Measurements from ENCODE around the gene APBA3. TPM values are rescaled to one million over a fixed set of nuclear protein-coding genes. Genes with fewer than 3 reads are reported as not detected.

APBA3 gene
- total RNA-seq, 1 experiment from 2014 or later = 21.4 TPM

DNA sequence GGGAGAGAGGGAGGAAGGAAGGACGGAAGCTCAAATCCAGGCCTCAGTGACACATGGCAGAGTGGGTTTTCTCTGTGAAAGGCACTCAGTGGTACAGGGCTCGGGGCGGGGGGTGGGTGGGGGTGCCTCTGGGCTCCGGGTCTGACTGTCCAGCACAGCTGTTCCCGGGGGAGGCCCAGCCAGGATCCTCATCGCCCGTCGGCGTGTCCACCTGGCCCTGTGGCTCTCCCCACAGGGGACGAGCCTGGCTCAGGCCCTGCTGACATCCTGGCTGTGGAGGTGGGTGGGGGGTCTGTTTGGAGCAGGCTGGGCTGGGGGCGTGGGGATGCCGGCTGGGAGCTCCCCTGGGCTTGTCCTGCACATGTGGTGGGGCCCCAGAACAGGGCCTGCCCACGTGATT, 42.9 kb upstream of the APBA3 start:
- Histone ChIP-seq H3K79me2 (ENCODE audit: low read length) (no peaks in the 10 kb centered on the region), H4K20me1 (ENCODE audit: low read length) (no peaks in the 10 kb centered on the region), H3K9me2 (replicated peaks; ENCODE audit: low read length) (no peaks in the 10 kb centered on the region), H3K27ac (ENCODE audit: low read length) (no peak overlapping the region), H3K4me3 (ENCODE audit: low read length) (no peak overlapping the region), H3F3A (ENCODE audit: low read length, unreplicated experiment) (no peaks in the 10 kb centered on the region), H3K4me1 (ENCODE audit: insufficient read depth, low read length) (no peaks in the 10 kb centered on the region), H2AFZ (ENCODE audit: low read length) (no peak overlapping the region), H3K36me3 (ENCODE audit: low read depth, low read length) (no peaks in the 10 kb centered on the region), H3K9ac (ENCODE audit: low read length) (no peak overlapping the region), H3K9me3 (ENCODE audit: low read length) (no peaks in the 10 kb centered on the region), H3K27me3 (ENCODE audit: low read length) (no peaks in the 10 kb centered on the region), H3K4me2 (ENCODE audit: low read length) (no peak overlapping the region)
- ATAC-seq (no peak), DNase-seq (no peak)
- POLR2A ChIA-PET (ENCODE audit: unreplicated experiment) = no interaction called here
- CTCF ChIA-PET = no interaction called here
- no TSS peak for BruUV-seq (replicated peaks)
- intact Hi-C loops (cut with micrococcal nuclease) = no loop called here
- TF ChIP-seq EZH2phosphoT487 (IDR thresholded peaks at IDR 0.05; ENCODE audit: borderline replicate concordance, low read length) = no peak
- TF ChIP-seq EZH2 (IDR thresholded peaks at IDR 0.05; ENCODE audit: low read length, unreplicated experiment) = no peak
- no peak for TF ChIP-seq CTCF (conservative IDR thresholded peaks at IDR 0.05; ENCODE audit: low read depth, low read length)

- H3K27me3 ChIP-seq (ENCODE audit: low read length) = no peaks in the 10 kb centered on the region
- no peak overlapping the region for H3K9ac ChIP-seq (ENCODE audit: low read length)
- H3K79me2 ChIP-seq (ENCODE audit: low read length) = no peaks in the 10 kb centered on the region
- ChIA-PET POLR2A (ENCODE audit: unreplicated experiment) (no interaction called here), CTCF (no interaction called here)
- intact Hi-C loops (cut with micrococcal nuclease) = no loop called here
- no peaks in the 10 kb centered on the region for H3K4me1 ChIP-seq (ENCODE audit: insufficient read depth, low read length)
- BruUV-seq (replicated peaks) = no TSS peak
- no peak overlapping the region for H3K27ac ChIP-seq (ENCODE audit: low read length)
- no peak for DNase-seq
- no peaks in the 10 kb centered on the region for H3K9me3 ChIP-seq (ENCODE audit: low read length)
- H3F3A ChIP-seq (ENCODE audit: low read length, unreplicated experiment) = no peaks in the 10 kb centered on the region
- no peaks in the 10 kb centered on the region for H3K36me3 ChIP-seq (ENCODE audit: low read depth, low read length)
- TF ChIP-seq EZH2 (IDR thresholded peaks at IDR 0.05; ENCODE audit: low read length, unreplicated experiment) (no peak), EZH2phosphoT487 (IDR thresholded peaks at IDR 0.05; ENCODE audit: borderline replicate concordance, low read length) (no peak), CTCF (conservative IDR thresholded peaks at IDR 0.05; ENCODE audit: low read depth, low read length) (no peak)
- no peak for ATAC-seq
- H4K20me1 ChIP-seq (ENCODE audit: low read length) = no peaks in the 10 kb centered on the region
- H3K4me3 ChIP-seq (ENCODE audit: low read length) = no peak overlapping the region
- no peaks in the 10 kb centered on the region for H3K9me2 ChIP-seq (replicated peaks; ENCODE audit: low read length)
- H3K4me2 ChIP-seq (ENCODE audit: low read length) = no peak overlapping the region
- H2AFZ ChIP-seq (ENCODE audit: low read length) = no peak overlapping the region
Observed at GRCh38 chr19:3803986-3804385, 42.5 kb upstream of the APBA3 start.

- H4K20me1 ChIP-seq (ENCODE audit: low read length) = no peaks in the 10 kb centered on the region
- no peaks in the 10 kb centered on the region for H3K36me3 ChIP-seq (ENCODE audit: low read depth, low read length)
- H3K9me3 ChIP-seq (ENCODE audit: low read length) = no peaks in the 10 kb centered on the region
- DNase-seq = no peak
- no peak overlapping the region for H3K4me3 ChIP-seq (ENCODE audit: low read length)
- POLR2A ChIA-PET (ENCODE audit: unreplicated experiment) = no interaction called here
- H3K27me3 ChIP-seq (ENCODE audit: low read length) = no peaks in the 10 kb centered on the region
- H3F3A ChIP-seq (ENCODE audit: low read length, unreplicated experiment) = no peaks in the 10 kb centered on the region
- no peaks in the 10 kb centered on the region for H3K79me2 ChIP-seq (ENCODE audit: low read length)
- no peak overlapping the region for H3K27ac ChIP-seq (ENCODE audit: low read length)
- H3K9me2 ChIP-seq (replicated peaks; ENCODE audit: low read length) = no peaks in the 10 kb centered on the region
- H3K9ac ChIP-seq (ENCODE audit: low read length) = no peak overlapping the region
- BruUV-seq (replicated peaks) = no TSS peak
- no peaks in the 10 kb centered on the region for H3K4me1 ChIP-seq (ENCODE audit: insufficient read depth, low read length)
- no peak overlapping the region for H3K4me2 ChIP-seq (ENCODE audit: low read length)
- no peak for ATAC-seq
- TF ChIP-seq EZH2 (IDR thresholded peaks at IDR 0.05; ENCODE audit: low read length, unreplicated experiment) (no peak), EZH2phosphoT487 (IDR thresholded peaks at IDR 0.05; ENCODE audit: borderline replicate concordance, low read length) (no peak), CTCF (conservative IDR thresholded peaks at IDR 0.05; ENCODE audit: low read depth, low read length) (no peak)
- CTCF ChIA-PET = no interaction called here
- intact Hi-C loops (cut with micrococcal nuclease) = no loop called here
- no peak overlapping the region for H2AFZ ChIP-seq (ENCODE audit: low read length)
Observed at GRCh38 chr19:3803114-3803888, 41.8 kb upstream of the APBA3 start.
